SK-N-MC (cell line): ENCODE results near the gene ELFN1.

Experiments
- DNase-seq: peaks from one replicate; pipeline ENCODE4 v3.0.0-alpha.2; 2011; ENCODE audit warnings: low read depth, low spot score
- H3K27ac ChIP-seq: fragments of 200-600 bp; sonication (generic); 2 replicates; pipeline ENCODE4 v1.5.1; 2016; ENCODE audit warnings: mixed run types
- H3K36me3 ChIP-seq: fragments of 200-600 bp; sonication (generic); 2 replicates; pipeline ENCODE4 v1.6.1; 2017; ENCODE audit warnings: antibody characterized with exemption, low read length, mixed read lengths; ENCODE audit not compliant: insufficient read depth
- H3K4me3 ChIP-seq: fragments of 200-600 bp; sonication (generic); 2 replicates; pipeline ENCODE4 v1.5.1; 2016
- H3K9ac ChIP-seq: fragments of 200-600 bp; sonication (generic); 2 replicates; pipeline ENCODE4 v1.8.0; 2017; ENCODE audit warnings: mixed run types, mixed read lengths; ENCODE audit not compliant: insufficient read length
- H3K9me3 ChIP-seq: fragments of 200-600 bp; sonication (generic); 2 replicates; pipeline ENCODE4 v1.6.1; 2017; ENCODE audit warnings: low read depth, mild to moderate bottlenecking, antibody characterized with exemption, low read length, moderate library complexity, mixed read lengths
- EZH2 ChIP-seq: fragments of 200-600 bp; sonication (generic); IDR thresholded peaks from one replicate; pipeline ENCODE4 v1.6.1; 2017; ENCODE audit warnings: antibody characterized with exemption
- FOXP2 ChIP-seq: optimal IDR thresholded peaks from 2 replicates; pipeline ENCODE3; 2011; ENCODE audit warnings: mild to moderate bottlenecking, moderate library complexity; ENCODE audit not compliant: insufficient read depth; ENCODE audit errors: extremely low read length, control extremely low read depth
- POLR2AphosphoS5 ChIP-seq: IDR thresholded peaks from 2 replicates; pipeline ENCODE4 v1.6.1; 2012; ENCODE audit warnings: mild to moderate bottlenecking, low read depth, low read length, borderline replicate concordance

The ELFN1 gene

GRCh38 chr7:1777122-1777521 lies 107.0 kb downstream of the ELFN1 start:
- Histone ChIP-seq H3K4me3 (no peak overlapping the region), H3K36me3 (no peaks in the 10 kb centered on the region), H3K9me3 (no peaks in the 10 kb centered on the region), H3K9ac (no peak overlapping the region), H3K27ac (no peak overlapping the region)
- no peak for DNase-seq
- TF ChIP-seq POLR2AphosphoS5 (no peak), FOXP2 (no peak), EZH2 (no peak)

GRCh38 chr7:1779445-1779844 lies 109.4 kb downstream of the ELFN1 start:
- Histone ChIP-seq H3K9ac (no peak overlapping the region), H3K36me3 (no peaks in the 10 kb centered on the region), H3K4me3 (no peak overlapping the region), H3K27ac (no peak overlapping the region), H3K9me3 (no peaks in the 10 kb centered on the region)
- TF ChIP-seq EZH2 (no peak), POLR2AphosphoS5 (no peak), FOXP2 (no peak)
- no peak for DNase-seq

- Histone ChIP-seq H3K9me3 (no peaks in the 10 kb centered on the region), H3K36me3 (no peaks in the 10 kb centered on the region), H3K27ac (no peak overlapping the region), H3K9ac (no peak overlapping the region), H3K4me3 (no peak overlapping the region)
- no peak for TF ChIP-seq POLR2AphosphoS5
- no peak for DNase-seq
These were observed 111.3 kb downstream of the ELFN1 start for GRCh38 chr7:1781369-1781768.

- H3K36me3 ChIP-seq = no peaks in the 10 kb centered on the region
- no peak for TF ChIP-seq EZH2
- TF ChIP-seq POLR2AphosphoS5 = no peak
- TF ChIP-seq FOXP2 = no peak
- H3K4me3 ChIP-seq = no peak overlapping the region
- no peak for DNase-seq
- no peak overlapping the region for H3K9ac ChIP-seq
- no peak overlapping the region for H3K27ac ChIP-seq
- no peaks in the 10 kb centered on the region for H3K9me3 ChIP-seq
These were observed 115.8 kb downstream of the ELFN1 start for GRCh38 chr7:1785839-1786238.

- Histone ChIP-seq H3K27ac (no peak overlapping the region), H3K4me3 (no peak overlapping the region), H3K9ac (no peak overlapping the region), H3K36me3 (no peaks in the 10 kb centered on the region), H3K9me3 (no peaks in the 10 kb centered on the region)
- TF ChIP-seq POLR2AphosphoS5 (no peak), EZH2 (no peak), FOXP2 (no peak)
- DNase-seq = no peak
These were observed 117.2 kb downstream of the ELFN1 start for GRCh38 chr7:1787241-1787640.

- no peaks in the 10 kb centered on the region for H3K9me3 ChIP-seq
- H3K9ac ChIP-seq = no peak overlapping the region
- H3K4me3 ChIP-seq = no peak overlapping the region
- TF ChIP-seq POLR2AphosphoS5 (no peak), EZH2 (no peak), FOXP2 (no peak)
- no peak for DNase-seq
- no peak overlapping the region for H3K27ac ChIP-seq
- no peaks in the 10 kb centered on the region for H3K36me3 ChIP-seq
These were observed 117.7 kb downstream of the ELFN1 start for GRCh38 chr7:1787681-1788235.

GRCh38 chr7:1794888-1795542 lies 124.9 kb downstream of the ELFN1 start:
- no peaks in the 10 kb centered on the region for H3K36me3 ChIP-seq
- peak; percentile 3 for DNase-seq
- H3K4me3 ChIP-seq = no peak overlapping the region
- peaks cover 5% of the 10 kb centered on the region; the same call in 1 of the 2 replicates for H3K9me3 ChIP-seq
- no peak overlapping the region for H3K9ac ChIP-seq
- H3K27ac ChIP-seq = no peak overlapping the region
- no peak for TF ChIP-seq POLR2AphosphoS5
- no peak for TF ChIP-seq EZH2
- TF ChIP-seq FOXP2 = no peak
